DMS79 treated with DMSO at 0.1 percent for 48 hours (cell line): Measurements from ENCODE around the gene AFF3.
A peak's percentile ranks its signal among the peaks of the same experiment; 100 is the strongest.
"Not testable (repeated sequence)": the region's sequence is repeated elsewhere in the genome, so short reads cannot be mapped to it uniquely, and the experiment has no call there.

Experiments used
- DNase-seq: peaks from one replicate; lab custom pipeline; 2025; lab: John Stamatoyannopoulos, UW

The AFF3 gene

GRCh38 chr2:99666256-99666655, 476.1 kb downstream of the AFF3 start:
- no peak for DNase-seq

DNA sequence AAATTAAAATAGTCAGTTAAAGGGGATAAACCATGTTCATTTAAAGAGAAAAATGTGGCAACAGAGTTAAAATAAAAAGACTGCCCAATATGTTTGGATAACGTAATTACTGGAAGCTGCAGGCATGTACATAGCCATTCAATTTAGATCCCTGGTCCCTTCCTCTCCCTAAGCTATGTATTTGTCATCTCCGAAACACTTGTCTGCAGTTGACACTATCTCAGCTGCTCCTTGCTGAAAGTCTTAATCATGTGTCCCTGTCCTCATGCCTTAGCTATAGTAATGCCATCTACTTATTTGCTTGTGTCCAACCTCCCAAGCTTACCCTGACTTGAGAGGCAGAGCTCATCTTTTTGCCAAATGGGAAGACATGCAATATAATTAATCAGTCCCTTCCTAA, 478.7 kb downstream of the AFF3 start:
- DNase-seq: no peak

DNA sequence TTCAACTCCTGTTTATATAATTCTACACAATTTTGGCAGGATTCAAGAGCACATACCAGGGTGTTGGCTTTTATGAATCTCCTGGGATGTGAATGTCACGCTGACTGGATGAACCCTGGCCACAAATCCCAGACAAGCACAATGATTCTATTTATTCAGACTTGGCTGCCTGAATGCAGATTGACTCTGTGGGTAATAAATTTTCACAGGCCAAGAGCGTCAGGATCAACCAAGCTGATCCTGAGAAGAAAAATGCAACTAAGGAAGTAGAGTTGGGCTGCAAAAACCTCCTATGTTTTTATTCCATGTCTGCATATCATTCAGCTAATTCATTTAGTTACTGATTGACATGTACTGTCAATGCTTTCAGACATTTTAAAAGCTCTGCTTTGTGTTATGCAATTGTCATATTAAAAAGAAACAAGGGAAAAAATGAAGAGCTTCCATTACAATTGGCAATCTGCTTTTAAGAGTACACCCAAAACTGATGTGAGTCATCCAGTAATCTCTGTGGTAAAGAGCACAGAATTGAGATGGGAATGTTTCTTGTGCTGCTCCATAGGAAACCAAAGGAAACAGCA, 479.5 kb downstream of the AFF3 start:
- DNase-seq: peak; percentile 18

DNA sequence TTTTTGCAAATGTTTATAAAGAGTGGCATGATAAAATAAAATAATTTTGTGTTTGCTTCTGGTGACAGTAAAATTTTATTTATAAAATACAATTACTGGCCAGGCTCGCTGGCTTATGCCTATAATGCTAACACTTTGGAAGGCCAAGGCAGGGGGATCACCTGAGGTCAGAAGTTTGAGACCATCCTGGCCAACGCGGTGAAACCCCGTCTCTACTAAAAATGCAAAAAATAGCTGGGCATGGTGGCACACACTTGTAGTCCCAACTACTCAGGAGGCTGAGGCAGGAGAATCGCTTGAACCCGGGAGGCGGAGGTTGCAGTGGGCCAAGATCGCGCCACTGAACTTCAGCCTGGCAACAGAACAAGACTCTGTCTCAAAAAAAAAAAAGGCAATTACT, 480.6 kb downstream of the AFF3 start:
- not testable (repeated sequence) for DNase-seq

DNA sequence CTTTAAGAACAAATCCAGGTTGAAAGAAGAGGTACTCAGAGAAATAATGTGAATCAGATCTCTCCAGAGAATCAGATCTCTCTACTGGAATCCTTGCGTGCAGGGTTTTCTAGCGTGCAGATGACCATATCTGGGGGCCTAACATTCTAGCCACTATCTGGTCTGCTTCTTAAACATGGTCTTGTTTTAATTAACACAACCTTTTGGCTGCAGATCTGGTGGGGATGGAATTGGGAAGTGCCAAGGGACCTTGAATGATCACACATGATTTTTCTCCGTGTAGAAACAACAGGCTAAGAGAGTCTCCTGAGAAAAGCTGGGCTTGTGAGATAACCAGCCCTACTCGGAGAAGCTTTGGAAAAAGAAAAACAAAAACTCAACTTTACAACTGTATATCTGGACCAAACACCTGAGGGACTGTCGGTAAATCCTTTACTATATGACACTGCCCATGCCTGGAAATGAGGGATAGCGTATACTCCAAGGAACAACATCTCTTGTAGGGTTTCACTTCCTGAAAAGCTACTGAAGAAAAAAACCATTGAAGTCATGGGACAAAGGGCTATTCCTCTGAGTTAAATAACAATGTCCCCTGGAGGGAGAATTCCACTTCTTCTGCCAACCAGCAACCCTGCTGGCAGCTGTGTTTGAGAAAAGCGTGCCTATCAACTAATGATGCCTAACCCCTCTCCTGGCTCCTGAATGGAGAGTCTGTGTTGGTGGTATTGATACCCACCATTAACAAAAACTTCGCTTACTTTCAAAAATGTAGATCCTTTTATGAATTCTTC, 481.6 kb downstream of the AFF3 start:
- no peak for DNase-seq

- DNase-seq: no peak
Measured at GRCh38 chr2:99659874-99660273, 482.5 kb downstream of the AFF3 start.

DNA sequence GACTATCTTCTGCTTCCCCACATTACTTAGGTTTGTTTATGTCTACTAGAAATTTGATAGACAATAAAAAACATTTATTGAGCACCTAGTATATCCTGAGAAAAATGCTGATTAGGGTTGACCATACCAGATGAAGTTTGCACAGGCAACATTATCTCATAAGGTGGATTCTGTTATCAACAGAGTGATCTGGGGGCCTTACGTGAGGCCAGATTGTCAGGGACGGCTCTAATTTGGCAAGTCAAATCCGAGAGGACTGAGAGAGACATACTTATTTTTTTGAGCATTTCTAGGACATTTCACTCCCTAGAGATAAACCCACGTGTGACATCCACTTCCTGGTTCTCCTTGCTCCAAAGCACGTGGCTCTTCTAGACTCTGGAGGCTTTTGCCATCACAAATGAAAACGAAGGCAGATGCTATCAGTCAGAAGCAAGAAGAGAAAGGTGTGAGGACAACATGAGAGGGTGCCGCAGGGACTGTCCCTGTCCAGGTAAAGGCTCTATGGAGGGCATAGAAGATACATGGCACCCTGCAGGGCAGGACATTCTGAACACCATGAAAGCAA, 484.6 kb downstream of the AFF3 start:
- DNase-seq: no peak

GRCh38 chr2:99656994-99657393, 485.4 kb downstream of the AFF3 start:
- no peak for DNase-seq

DNA sequence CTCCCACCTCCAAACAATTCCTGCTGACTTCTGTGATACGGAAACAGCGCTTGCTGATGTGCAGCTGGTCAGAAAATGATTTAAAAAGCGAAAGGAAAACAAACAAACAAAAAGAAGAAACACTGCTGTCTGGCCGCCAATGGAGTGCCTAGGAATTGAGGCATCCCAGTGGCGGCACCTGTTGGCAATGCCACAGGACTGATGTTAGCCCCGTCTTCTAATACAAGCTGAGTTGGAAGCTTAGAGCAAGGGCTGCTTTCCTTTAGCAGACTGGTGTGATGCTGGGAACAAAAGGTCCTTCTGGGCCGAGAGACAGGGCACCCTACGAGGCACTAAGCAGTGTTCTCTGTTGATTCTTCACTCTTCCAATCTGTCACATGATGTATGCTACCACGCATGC, 489.0 kb downstream of the AFF3 start:
- DNase-seq: no peak

DNA sequence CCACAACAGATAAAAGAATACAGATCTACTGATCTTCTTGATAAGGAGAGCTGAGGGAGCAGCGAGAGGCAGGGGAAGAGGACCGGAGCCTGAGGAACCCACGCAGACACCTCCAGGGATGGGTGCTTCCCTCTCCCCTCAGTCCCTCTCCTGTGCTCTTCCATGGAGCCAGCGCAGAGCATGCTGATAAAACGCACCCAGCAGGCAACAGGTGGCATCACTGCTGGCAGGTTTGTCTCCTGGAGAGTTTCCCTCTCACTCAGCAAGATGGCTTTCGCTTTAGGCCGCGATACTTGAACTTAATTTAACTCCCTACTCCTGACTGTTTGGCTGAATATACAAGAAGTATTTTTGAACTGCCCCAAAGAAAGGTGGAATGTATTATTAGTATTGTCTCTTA, 489.5 kb downstream of the AFF3 start:
- DNase-seq: no peak

GRCh38 chr2:99651930-99652670, 490.3 kb downstream of the AFF3 start:
- DNase-seq: no peak

DNA sequence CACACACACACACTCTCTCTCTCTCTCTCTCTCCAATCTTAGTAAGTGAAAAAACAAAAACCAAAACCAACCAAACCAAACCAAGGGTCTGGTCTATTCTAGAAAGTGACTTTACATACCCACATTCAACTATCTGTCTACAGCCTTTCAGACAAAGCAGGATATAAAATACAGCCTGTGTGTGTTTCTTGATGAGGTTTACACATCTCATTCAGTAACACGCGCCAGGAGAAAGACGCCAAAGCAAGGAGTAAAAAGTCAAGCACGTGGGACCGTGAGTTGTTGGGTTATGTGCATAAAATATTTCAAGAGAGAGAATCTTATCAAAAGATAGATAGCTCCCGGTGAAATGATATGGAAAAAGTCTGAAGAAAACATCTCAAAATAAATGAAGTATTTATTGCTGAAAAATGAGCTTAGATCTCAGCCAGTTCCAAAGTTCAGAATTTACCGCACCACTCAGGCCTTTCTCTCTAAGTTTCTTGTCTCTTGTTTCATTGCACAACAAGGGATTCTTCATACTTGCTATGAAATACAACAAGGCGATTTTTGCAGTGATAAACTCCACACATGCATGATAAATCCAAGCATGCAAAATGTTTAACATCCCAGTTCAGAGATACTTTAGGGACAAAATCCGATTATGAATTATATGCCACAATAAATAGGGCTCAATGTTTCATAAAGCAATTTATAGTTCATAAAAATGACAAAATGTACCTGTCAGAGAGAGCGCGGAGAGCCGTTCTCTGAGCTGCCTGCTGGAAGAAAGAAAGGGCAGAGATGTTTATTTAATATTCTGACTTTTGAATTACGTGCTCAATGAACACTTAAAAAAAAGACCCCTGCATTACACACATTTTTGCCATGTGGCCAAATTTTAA, 493.2 kb downstream of the AFF3 start:
- no peak for DNase-seq

DNA sequence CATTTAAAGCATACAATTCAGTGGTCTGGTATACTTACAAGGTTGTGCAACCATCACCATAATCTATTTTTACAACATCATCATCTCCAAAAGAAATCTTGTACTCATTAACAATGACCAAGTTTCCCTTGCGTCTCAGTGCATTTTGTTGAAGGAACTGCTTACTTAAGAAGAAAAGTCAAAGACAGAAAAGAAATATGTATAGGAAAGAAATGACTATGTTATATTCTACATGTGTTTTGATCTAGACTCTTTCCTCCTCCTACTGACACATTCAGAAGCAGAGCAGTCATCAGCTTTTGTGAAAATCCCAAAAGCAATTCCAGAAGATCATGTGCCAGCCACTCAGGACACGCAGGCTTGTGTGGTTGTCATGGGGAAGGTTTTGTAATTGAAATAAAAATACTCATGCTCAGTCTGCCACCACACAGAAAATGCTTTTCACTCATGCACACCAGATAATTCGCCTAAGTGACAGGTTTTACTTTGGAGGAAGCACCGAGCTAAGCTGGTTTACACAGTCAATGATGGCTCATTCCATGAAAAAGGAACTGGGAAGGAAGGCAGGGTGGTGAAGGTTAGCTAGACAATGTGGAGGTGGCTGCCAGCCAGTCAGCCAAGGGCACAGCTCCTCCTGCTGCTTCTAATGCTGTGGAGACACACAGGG, 494.1 kb downstream of the AFF3 start:
- no peak for DNase-seq

DNA sequence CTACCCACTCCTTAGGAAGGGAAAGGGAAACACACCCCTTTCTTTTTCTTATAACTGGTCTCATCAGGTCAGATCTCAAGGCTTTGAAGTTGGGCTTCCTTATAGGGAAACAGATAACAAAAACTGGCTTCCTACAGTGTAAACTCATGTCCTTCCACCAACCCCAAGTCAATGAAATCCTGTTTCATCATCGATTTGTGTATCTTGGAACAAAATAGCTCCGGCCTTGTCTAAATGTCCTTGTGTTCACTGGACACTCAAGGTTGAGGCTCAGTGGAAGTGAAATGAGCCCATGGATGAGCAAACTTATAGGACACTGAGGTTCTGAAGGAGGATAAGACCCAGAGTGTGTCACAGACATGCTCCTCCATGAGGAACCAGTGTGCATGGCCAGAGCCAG, 496.4 kb downstream of the AFF3 start:
- no peak for DNase-seq

GRCh38 chr2:99644419-99644787, 498.0 kb downstream of the AFF3 start:
- DNase-seq: no peak

DNA sequence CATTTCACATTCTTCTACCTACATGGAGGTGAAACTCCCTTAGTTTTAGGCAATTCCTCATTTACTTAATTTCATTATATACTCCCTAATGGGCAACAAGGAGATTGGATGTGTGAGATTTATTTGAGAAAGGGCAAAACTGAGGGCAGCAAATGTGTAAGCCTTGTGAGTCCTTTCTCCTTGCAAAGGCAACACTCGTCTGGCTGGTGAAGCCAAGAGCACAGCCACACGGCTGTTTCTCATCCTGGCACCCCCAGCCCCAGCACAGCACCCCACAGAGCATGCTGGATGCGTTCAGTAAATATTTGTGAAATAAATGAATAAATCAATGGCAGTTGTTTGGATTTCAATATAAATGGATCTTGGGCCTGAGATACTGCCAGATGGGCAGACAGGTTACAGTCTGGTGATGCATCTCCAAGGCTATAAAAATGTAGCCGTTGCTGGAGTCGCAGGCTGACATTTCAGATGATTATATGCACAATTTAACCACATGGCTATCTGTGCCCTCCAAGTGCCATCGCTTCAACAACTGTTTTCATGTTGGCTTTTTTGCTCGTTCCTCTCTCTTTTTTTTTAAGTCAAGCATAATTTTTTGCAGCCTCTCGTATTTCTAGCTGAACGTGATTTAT, 498.5 kb downstream of the AFF3 start:
- DNase-seq: no peak

- DNase-seq: no peak
Measured at GRCh38 chr2:99641999-99642398, 500.4 kb downstream of the AFF3 start.

DNA sequence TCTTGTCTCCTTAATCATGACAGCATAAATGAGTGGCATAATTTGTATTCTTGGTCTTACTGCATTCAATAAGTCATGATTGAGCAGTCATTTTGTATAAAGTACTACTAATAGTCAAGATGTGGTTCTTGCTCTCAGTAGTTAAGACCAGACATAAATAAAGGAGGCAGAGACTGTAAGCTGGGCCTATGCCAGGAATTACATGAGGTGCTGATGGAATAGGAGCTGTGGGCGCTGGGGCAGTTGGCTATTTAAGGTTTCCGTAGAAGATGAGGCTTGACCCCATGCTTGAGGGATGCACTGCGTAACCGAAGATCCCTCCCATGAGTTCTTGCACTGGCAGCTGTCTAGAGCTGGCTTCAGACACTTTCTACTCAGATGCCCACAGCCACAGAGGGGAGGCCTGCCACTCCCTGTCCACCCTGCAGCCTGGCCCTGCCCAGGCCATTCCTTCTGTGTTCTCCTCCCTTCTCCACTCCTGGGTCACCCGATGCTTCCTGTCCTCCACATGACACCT, 501.7 kb downstream of the AFF3 start:
- DNase-seq: peak; percentile 51

- no peak for DNase-seq
Measured at GRCh38 chr2:99638791-99639190, 503.6 kb downstream of the AFF3 start.

- DNase-seq: no peak
Measured at GRCh38 chr2:99637159-99637697, 505.2 kb downstream of the AFF3 start.
